GM18502 (cell line): ENCODE data around the gene ANO7.
"Not testable (repeated sequence)": the region's sequence is repeated elsewhere in the genome, so short reads cannot be mapped to it uniquely, and the experiment has no call there.

ENCODE experiments used
- ATAC-seq: cut with Tn5 transposase; IDR thresholded peaks from one replicate; pipeline ENCODE4 v1.9.1; 2021; ENCODE audit warnings: mild to moderate bottlenecking; ENCODE audit not compliant: unreplicated experiment, poor library complexity

Gene ANO7

DNA sequence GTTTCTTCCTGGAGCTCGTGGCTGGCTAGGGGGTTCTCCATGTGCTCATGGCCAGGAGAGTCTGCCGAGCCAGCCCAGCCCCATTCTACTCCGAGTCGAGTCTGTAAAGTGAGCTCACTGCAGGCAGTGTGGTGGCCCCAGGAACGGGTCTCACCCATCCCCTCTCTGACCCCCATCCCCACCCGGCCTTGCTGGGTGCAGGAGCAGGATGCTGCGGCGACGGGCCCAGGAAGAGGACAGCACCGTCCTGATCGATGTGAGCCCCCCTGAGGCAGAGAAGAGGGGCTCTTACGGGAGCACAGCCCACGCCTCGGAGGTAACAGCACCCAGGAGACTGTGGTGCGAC is 1.4 kb downstream of the ANO7 start:
- ATAC-seq: no peak

DNA sequence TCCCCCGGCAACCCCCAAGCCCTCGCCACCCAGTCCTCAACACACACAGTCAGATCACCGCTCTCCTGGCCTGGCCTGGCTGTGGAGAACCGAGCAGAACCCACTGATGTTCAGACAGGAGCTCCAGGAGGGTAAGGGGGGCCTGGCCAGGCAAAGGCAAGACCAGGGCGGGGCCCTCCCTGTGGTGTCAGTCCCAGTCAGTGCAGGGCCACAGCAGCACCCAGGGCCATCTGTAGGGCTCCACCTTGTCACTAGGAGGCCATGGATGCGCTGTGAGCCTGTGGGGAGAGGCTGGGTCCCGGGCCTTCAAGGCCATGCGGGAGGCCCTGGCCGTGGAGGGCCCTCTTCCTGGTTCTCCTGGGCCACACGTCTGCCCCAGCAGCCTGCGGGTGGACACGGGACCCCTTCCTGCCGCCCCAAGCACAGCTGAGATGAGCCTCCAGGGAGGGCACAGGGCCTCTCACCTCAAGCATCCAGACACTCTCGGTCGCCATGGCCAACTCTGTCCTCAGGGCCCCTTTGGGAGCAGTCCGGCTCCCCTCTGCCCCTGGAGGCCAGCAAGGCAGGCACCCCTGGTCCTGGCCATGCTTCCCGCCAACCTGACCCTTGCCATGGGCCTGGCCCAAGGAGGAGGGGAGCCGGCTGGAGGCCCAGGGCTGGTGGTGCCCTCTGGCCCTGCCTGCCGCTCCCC is 2.0 kb downstream of the ANO7 start:
- ATAC-seq: no peak

DNA sequence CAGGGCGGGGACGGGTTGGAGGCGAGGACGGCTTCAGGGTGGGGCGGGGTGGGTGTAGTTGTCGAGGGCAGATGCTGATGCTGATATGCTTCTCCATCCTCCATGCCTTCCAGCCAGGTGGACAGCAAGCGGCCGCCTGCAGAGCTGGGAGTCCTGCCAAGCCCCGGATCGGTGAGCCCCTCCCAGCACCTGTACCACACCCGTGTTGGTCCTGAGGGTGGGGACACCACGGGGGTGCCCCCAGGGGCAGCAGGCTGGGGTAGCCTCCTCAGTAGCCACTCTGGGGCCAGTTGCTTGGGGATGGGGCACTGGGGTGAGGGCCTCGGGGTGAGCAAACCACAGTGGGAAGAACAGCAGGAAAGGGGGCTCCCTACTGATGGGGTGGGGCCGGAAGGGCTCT is 2.6 kb downstream of the ANO7 start:
- no peak for ATAC-seq

DNA sequence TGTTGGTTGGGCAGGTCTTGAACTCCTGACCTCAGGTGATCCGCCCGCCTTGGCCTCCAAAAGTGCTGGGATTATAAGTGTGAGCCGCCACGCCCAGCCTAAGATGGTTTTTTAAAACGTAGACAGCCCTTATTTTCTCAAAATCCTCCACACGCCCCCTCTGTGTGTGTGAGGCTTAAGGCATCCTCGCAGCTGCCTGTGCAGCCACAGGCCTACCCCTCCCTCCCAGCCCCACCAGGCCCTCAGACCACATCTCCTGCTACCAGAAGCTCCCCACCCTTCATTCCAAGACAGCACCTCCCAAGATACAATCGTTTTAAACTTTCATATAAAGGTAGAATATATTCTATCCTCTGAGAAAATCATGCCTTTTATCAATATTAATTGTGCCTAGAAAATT is 4.8 kb downstream of the ANO7 start:
- no peak for ATAC-seq

DNA sequence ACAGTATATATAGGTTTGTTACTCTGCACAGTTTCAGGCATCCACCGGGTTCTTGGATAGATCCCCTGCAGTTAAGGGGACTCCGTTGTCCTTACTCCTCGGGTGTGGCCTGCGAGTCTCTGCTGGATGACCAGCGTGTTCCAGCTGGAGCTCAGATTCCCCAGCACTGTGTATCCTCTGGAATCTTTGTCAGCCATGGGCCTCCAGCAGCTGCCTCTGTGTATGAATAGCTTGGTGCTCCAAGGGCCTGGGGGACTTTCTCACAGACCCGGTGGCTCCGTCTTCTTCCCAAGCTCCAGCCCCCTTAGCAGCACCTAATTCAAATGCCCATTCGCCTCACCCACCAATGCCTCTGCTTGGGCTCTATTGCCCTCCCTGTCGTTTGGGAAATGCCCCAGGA is 6.3 kb downstream of the ANO7 start:
- ATAC-seq: no peak

DNA sequence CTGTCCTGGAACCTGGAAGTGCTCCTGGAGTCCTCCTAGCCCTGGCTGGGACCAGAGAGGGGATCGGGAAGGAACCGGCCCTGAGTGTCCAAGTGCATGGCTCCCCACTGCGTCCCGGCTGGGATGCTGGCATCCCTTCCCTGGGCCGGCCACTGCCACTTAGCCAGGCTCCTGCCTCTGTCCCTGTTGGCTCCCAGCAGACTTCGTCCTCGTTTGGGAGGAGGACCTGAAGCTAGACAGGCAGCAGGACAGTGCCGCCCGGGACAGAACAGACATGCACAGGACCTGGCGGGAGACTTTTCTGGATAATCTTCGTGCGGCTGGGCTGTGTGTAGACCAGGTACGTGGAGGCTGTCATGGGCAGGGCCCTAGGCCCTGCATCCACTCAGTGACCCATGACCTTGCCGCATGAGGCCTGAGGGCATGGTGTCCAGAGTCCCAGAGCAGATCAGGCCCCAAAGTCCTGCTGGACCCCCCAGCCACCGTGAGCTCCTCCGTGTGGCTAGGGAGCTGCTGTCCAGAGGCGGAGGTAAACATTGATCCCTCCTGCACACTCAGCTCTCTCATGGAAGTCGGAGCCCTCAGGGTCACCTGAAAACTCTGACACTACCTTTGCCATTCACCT is 7.1 kb downstream of the ANO7 start:
- ATAC-seq: no peak

DNA sequence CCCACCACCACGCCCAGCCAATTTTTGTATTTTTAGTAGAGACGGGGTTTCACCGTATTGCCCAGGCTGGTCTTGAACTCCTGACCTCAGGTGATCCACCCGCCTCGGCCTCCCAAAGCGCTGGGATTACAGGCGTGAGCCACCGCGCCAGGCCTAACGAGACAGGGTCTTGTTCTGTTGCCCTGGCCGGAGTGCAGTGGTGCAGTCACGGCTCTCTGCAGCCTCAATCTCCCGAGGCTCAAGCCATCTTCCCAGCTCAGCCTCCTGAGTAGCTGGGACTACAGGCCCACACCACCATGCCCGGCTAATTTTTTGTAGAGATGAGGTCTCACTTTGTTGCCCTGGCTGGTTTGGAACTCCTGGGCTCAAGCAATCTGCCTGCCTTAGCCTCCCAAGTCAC is 8.8 kb downstream of the ANO7 start:
- not testable (repeated sequence) for ATAC-seq

DNA sequence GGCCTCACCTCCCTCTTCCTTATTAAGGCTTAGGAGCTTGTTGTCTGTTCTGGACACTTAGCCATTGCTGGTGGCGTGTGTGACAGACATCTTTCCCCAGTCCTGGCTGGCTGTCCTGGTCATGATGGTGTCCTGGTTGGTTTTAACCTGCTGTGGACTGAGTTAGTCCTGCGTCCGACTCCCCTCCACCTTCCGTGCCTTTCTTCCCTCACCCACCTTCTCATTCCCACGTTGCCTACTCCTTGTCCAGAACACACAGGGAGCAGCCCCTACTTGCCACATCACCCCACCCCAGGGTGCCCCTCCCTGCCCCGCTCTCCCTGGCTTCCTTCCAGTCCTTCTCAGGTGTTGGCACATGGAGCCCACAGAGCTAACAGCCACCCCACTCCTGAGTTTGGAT is 9.5 kb downstream of the ANO7 start:
- no peak for ATAC-seq

DNA sequence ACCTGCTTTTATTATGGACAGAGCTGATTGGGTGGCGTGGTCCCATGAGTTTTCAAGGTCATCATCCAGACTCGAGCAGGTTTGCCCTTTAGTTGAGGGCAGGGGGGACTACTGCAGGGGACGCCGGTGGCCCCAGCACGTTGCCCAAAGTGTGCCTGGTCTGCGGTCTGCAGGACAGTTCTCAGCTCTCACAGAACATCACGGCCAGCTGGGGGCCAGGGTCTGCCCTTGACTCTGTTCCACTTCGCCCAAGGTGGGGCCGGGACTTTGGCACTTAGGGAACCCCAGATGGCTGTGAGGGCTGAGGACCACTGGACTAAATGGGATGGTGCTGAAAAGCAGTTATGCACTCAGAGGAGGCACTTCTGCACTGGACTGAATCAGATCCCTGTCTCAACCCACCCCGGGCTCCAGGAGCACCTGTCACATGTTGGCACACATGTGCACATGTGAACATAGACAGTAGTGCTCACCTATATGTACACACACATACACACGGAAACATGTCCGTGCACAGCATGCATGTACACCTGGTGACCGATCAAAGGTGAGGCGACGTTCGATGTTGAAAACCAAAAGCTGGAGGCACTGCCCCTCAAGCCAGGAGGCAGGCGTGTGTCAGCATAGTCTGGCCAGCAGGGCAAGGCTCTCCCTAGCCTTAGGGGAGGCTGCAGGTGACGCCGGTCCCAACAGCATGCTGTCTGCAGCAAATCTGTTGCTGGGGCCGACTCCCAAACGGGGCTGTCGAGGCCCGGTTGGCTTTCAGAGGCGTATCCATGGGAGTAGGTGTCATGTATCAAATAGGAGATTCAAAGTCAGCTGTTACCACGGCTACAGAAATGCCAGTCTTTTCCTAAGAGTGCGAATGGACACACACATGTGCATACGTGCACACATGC is 10.2 kb downstream of the ANO7 start:
- no peak for ATAC-seq

DNA sequence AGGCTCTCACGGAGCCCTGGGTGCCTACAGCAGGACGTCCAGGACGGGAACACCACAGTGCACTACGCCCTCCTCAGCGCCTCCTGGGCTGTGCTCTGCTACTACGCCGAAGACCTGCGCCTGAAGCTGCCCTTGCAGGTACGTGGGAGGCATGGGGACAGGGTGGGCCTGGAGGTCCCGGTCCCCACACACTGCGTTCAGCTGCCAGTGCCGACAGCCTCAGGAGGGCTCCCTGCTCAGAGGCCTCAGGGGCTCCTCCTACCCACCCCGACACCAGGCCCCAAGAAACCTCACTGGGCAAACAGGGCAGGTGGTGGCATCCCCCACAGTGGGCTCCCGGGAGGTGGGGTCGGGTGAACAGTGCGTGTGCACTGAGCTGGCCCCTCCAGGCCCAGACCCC is 10.8 kb downstream of the ANO7 start:
- ATAC-seq: no peak

DNA sequence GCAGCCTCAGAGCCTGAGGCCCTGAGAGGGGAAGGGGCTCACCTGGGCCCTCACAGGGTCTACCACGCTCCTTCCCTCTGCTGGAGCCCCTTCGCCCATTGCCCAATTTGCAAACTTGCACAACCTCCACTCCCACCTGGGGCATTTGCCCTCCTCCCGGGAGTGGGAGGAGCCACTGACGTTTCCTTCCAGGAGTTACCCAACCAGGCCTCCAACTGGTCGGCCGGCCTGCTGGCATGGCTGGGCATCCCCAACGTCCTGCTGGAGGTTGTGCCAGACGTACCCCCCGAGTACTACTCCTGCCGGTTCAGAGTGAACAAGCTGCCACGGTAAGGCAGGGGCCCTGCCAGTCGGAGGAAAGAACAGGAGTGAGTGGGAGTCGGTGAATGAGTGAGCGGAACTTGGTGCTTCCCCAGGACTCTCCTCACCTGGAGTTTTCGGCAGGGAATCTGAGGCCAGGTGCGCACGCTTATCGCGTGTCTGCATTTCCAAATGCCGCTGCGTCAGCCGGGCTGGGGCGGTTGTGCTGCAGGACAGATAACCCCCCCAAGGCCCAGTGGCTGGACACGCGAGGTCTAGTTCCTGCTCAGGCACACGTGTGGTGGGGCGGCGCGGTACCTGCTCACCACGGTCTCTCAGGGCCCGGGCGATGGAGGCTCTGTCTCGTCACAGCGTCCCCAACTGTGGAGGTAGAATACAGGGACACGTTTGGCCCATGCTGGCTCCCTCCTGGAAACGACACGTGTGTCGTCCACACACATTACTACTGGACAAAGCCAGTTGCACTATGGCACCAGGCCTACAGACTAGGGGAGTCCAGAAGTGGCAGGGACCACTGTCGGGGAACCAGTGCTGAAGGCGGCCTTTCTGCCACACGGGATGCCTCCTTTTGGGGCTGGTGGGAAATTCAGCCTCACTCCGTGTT is 11.7 kb downstream of the ANO7 start:
- no peak for ATAC-seq

DNA sequence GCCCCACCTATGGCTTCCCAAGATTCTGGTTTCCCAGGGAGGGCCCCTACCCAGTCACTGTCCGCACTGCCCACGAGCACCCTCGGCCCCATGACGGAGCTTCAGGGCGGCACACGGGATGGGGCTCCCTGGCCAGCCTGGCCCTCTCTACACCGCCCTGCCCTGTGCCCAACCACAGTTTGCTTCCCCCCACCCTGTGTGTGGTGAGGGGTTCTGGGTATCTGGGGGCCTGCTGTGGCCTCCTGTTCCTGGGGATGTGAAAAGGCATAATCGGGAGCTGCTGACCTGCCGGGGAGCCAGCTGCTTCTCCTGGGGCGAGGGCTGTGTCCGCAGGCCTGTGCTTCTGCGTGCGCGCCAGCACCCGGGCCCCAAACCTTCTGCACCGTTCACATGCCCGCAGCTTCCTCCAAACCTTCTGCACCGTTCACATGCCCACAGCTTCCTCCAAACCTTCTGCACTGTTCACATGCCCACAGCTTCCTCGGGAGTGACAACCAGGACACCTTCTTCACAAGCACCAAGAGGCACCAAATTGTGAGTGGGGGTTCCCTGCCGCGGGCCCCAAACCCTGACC is 12.4 kb downstream of the ANO7 start:
- no peak for ATAC-seq

DNA sequence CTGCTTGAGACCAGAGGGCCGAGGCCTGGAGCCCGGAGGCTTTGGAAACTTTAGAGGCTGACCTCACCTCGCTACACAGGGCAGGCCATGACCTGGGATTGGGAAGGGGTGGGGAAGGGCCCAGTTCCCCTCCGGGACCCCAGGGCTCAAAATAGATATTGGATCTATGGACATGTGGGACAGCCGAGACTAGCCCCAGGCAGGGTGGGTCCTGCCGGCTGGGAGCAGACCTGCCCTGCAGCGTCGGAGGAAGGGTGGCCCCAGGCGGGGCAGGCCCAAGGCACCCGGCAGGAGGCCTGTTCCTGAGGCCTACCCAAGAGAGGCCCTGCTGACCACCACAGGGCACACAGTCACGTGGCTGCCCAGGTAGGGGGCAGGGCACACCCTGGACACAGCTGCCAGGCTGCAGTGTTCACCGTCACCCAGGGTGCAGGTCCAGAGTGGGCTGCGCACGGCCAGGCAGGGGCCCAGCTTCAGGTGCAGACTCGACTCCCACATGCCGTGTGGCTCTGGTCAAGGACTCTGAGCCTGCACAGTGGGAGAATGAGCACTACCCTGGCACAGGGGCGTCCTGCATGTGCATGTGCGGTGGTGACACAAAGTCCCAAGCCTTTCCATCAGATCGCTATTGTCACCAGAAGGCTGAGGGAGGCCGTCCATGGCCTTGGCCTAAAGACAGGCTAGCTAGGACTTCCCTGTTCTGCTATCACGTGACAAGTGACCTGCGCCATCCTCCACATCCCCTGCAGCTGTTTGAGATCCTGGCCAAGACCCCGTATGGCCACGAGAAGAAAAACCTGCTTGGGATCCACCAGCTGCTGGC is 13.2 kb downstream of the ANO7 start:
- ATAC-seq: no peak

DNA sequence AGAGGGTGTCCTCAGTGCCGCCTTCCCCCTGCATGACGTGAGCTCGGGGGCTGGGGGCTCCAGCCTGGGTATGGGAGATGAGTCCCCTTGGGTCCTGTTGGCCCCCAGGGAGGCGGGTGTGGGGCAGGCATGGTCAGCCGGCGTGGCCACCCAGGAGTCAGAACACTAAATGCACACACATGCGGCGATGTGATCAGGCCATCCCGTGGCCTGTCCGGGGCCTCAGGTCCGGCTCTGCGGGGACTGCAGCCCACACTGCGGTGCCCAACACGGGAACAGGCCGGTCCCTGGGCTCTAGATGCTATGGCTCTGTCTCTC is 13.8 kb downstream of the ANO7 start:
- no peak for ATAC-seq

DNA sequence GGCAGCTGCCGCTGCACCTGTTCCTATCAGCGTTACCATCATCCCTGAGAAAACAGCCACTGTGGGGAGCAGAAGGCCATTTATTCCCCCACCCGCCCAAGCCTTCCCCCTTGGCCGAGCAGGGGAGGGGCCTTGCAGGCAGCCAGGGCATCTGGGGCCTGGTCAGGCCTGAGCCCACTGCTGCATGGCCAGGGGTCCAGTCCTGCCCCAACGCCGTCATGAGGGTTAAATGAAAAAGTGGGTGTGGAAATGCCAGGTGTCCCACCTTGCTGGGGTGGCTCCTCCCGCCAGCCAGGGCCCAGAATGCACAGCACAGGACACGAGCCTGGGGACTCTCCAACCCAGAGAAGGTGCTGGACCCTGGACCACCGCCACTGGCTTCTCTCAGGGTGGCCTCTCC is 14.2 kb downstream of the ANO7 start:
- ATAC-seq: no peak

DNA sequence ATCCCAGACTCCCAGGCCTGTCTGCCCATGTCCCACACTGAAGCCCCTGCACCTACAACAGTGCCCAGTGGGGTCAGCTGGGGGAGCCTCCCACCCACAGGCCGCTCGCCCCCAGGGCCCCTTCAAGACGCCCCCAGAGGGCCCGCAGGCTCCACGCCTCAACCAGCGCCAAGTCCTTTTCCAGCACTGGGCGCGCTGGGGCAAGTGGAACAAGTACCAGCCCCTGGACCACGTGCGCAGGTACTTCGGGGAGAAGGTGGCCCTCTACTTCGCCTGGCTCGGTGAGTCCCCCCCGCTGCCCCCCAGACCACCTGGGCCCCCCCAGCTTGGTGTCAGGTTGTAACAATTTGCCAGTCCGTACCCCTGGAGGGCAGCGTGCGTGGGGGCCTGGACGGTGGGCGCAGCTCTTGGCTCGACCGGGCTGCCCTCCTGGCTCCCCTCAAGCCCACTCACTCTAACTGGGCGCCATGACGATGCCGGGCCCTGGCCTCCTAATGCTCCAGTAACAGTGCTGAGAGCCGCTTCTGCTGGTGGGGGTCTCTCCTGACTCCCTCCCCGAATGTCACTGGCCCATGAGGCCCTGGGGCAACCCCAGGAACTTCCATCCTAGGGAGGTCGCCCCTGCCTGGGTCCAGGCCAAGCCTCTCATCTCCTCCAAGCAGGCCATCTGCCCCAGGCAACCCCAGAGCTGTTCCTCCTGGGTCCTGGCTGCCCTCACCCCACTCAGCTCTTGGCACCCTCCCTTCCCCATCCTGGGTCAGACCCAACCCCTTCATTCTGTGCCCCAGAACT is 14.9 kb downstream of the ANO7 start:
- ATAC-seq: no peak

DNA sequence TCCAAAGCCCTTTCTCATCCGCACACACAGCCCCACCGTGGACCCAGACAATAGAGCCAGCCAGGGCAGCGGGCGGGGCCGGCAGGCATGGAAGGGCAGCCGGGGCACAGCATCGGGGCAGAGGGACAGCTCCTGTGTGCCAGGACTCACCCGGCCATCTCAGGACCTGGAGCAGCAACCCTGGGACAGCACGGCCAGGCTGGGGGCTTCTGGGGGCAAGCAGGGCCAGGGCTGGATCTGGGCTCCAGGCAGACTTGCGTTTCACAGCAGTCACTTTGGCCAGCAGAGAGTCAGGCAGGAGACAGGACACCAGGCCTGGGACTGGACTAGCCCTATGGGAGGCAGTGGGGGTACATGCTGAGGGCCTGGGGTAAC is 15.5 kb downstream of the ANO7 start:
- ATAC-seq: no peak

DNA sequence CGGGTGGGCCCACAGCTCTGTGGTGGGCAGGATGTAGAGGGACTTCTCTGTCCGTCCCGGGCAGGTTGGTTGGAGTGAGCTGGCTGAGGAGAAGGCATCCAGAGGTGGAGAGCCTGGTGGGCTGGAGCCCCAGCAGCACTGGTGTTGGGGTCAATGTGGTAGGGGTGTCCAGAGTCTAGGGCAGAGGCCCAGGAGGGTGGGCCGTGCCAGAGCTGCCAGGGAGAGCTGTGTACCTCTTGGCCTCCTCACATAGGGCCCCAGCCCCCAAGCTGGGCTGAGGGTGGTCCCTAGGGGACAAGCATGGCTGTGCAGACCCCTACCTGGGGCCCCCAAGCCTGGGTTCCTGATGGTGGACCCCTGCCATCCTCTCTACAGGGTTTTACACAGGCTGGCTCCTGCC is 16.0 kb downstream of the ANO7 start:
- ATAC-seq: no peak

DNA sequence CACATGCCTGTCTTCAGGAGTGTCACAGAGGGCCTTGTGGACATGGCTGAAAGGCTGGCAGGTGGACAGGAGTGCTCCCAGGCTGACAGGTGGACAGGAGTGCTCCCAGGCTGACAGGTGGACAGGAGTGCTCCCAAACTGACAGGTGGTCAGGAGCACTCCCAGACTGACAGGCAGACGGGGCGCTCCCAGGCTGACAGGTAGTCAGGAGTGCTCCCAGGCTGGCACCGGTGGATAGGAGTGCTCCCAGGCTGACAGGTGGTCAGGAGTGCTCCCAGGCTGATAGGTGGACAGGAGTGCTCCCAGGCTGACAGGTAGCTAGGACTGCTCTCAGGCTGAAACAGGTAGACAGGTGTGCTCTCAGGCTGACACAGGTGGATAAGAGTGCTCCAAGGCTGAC is 16.6 kb downstream of the ANO7 start:
- no peak for ATAC-seq
